ENCODE results near the gene EEF1AKMT1. TPM values are rescaled to one million over a fixed set of nuclear protein-coding genes. Genes with fewer than 3 reads are reported as not detected.

The EEF1AKMT1 gene
- total and polyA plus RNA-seq, 4 donors: 4.2 to 11.2 (median 4.9) TPM

- peaks cover 0 to 6% (median 4%) of the 10 kb centered on the region in 4 donors for H3K4me1 ChIP-seq (ENCODE audit: control insufficient read depth in 4 of 4, insufficient read depth in 4 of 4, low read length in 3 of 4)
- WGBS: 87% methylated on average over 13 of the region's 13 CpGs
- H3K36me3 ChIP-seq (ENCODE audit: control insufficient read depth in 4 of 4, insufficient read depth in 3 of 4, low read depth in 1 of 4, low read length in 3 of 4): no peaks in the 10 kb centered on the region
- no peak overlapping the region for H3K27ac ChIP-seq (ENCODE audit: low read depth in 1 of 2, low read length in 2 of 2)
- H3K27me3 ChIP-seq (ENCODE audit: control insufficient read depth in 4 of 4, insufficient read depth in 4 of 4, low read length in 3 of 4): peaks cover 0 to 5% (median 0%) of the 10 kb centered on the region in 4 donors
- DNase-seq (ENCODE audit: low spot score): no peak
- TF ChIP-seq YY1 (IDR thresholded peaks at IDR 0.05) (no peak), REST (IDR thresholded peaks at IDR 0.05) (no peak), ATF3 (IDR thresholded peaks at IDR 0.05) (no peak), ZBTB33 (IDR thresholded peaks at IDR 0.05) (no peak), HNF4G (IDR thresholded peaks at IDR 0.05) (no peak), NR2F2 (IDR thresholded peaks at IDR 0.05) (no peak)
- no peaks in the 10 kb centered on the region for H3K9me3 ChIP-seq (ENCODE audit: control insufficient read depth in 4 of 4, low read length in 3 of 4)
- no peak overlapping the region for H3K9ac ChIP-seq (ENCODE audit: low read depth in 1 of 2, low read length in 2 of 2)
- no peak overlapping the region for H3K4me3 ChIP-seq (ENCODE audit: low read depth in 1 of 3, low read length in 3 of 3)
Measured at GRCh38 chr13:20719783-20720182, 54.0 kb downstream of the EEF1AKMT1 start.

GRCh38 chr13:20718958-20719566, 54.7 kb downstream of the EEF1AKMT1 start:
- TF ChIP-seq ZBTB33 (IDR thresholded peaks at IDR 0.05): no peak
- no peak for TF ChIP-seq FOXA2 (IDR thresholded peaks at IDR 0.05)
- TF ChIP-seq FOXA1 (IDR thresholded peaks at IDR 0.05): no peak
- TF ChIP-seq TAF1 (conservative IDR thresholded peaks at IDR 0.05): no peak
- no peak for TF ChIP-seq SP1 (IDR thresholded peaks at IDR 0.05)
- no peak for TF ChIP-seq GABPA (IDR thresholded peaks at IDR 0.05 in 1 of 2, conservative IDR thresholded peaks at IDR 0.05 in 1 of 2)
- TF ChIP-seq CTCF (IDR thresholded peaks at IDR 0.05; ENCODE audit: low read depth, low read length, missing input control): no peak
- no peak for TF ChIP-seq JUND (IDR thresholded peaks at IDR 0.05)
- no peak for TF ChIP-seq HNF4A (conservative IDR thresholded peaks at IDR 0.05)
- no peak for TF ChIP-seq YY1 (IDR thresholded peaks at IDR 0.05)
- no peak for TF ChIP-seq RAD21 (IDR thresholded peaks at IDR 0.05)
- no peak for TF ChIP-seq RXRA (IDR thresholded peaks at IDR 0.05)
- no peak for TF ChIP-seq ATF3 (IDR thresholded peaks at IDR 0.05)
- TF ChIP-seq REST (IDR thresholded peaks at IDR 0.05): no peak
- no peak for TF ChIP-seq MAX (IDR thresholded peaks at IDR 0.05)
- TF ChIP-seq EGR1 (IDR thresholded peaks at IDR 0.05; ENCODE audit: low read depth in 2 of 2): no peak
- Histone ChIP-seq H3K27me3 (ENCODE audit: control insufficient read depth in 4 of 4, insufficient read depth in 4 of 4, low read length in 3 of 4) (peaks cover 0 to 5% (median 0%) of the 10 kb centered on the region in 4 donors), H3K4me1 (ENCODE audit: control insufficient read depth in 4 of 4, insufficient read depth in 4 of 4, low read length in 3 of 4) (peaks cover 0 to 6% (median 4%) of the 10 kb centered on the region in 4 donors), H3K9me3 (ENCODE audit: control insufficient read depth in 4 of 4, low read length in 3 of 4) (no peaks in the 10 kb centered on the region), H3K4me3 (ENCODE audit: low read depth in 1 of 3, low read length in 3 of 3) (no peak overlapping the region), H3K9ac (ENCODE audit: low read depth in 1 of 2, low read length in 2 of 2) (no peak overlapping the region), H3K36me3 (ENCODE audit: control insufficient read depth in 4 of 4, insufficient read depth in 3 of 4, low read depth in 1 of 4, low read length in 3 of 4) (no peaks in the 10 kb centered on the region), H3K27ac (ENCODE audit: low read depth in 1 of 2, low read length in 2 of 2) (no peak overlapping the region)
- no peak for DNase-seq (ENCODE audit: low spot score)
- 86% methylated on average over 12 of the region's 12 CpGs for WGBS

Measured in liver (tissue), 9 donors.